ENCODE results near the gene ELP1.
"Not testable (repeated sequence)": the region's sequence is repeated elsewhere in the genome, so short reads cannot be mapped to it uniquely, and the experiment has no call there.

Gene ELP1

GRCh38 chr9:108842610-108843295, 91.2 kb downstream of the ELP1 start:
- Histone ChIP-seq H3K4me1 (ENCODE audit: control insufficient read depth, insufficient read depth, low read length) (no peaks in the 10 kb centered on the region), H3K9ac (ENCODE audit: low read length in 2 of 2) (no peak overlapping the region), H3K27ac (ENCODE audit: low read length) (no peak overlapping the region), H3K27me3 (ENCODE audit: control insufficient read depth in 1 of 2, insufficient read depth in 2 of 2, low read length in 2 of 2) (no peaks in the 10 kb centered on the region), H3K9me3 (ENCODE audit: control insufficient read depth in 2 of 2, low read length in 2 of 2) (no peaks in the 10 kb centered on the region), H3K36me3 (ENCODE audit: control insufficient read depth in 2 of 2, insufficient read depth in 2 of 2, low read length in 2 of 2) (no peaks in the 10 kb centered on the region), H3K4me3 (ENCODE audit: low read length in 2 of 2) (no peak overlapping the region)

- not testable (repeated sequence) for H3K9me3 ChIP-seq (ENCODE audit: control insufficient read depth in 2 of 2, low read length in 2 of 2); H3K27ac ChIP-seq (ENCODE audit: low read length); H3K4me3 ChIP-seq (ENCODE audit: low read length in 2 of 2); H3K9ac ChIP-seq (ENCODE audit: low read length in 2 of 2); H3K27me3 ChIP-seq (ENCODE audit: control insufficient read depth in 1 of 2, insufficient read depth in 2 of 2, low read length in 2 of 2); H3K4me1 ChIP-seq (ENCODE audit: control insufficient read depth, insufficient read depth, low read length); H3K36me3 ChIP-seq (ENCODE audit: control insufficient read depth in 2 of 2, insufficient read depth in 2 of 2, low read length in 2 of 2)
These were observed 94.4 kb downstream of the ELP1 start for GRCh38 chr9:108839561-108839960.

- no peak overlapping the region for H3K27ac ChIP-seq (ENCODE audit: low read length)
- H3K9ac ChIP-seq (ENCODE audit: low read length in 2 of 2): no peak overlapping the region
- no peaks in the 10 kb centered on the region for H3K4me1 ChIP-seq (ENCODE audit: control insufficient read depth, insufficient read depth, low read length)
- no peaks in the 10 kb centered on the region for H3K36me3 ChIP-seq (ENCODE audit: control insufficient read depth in 2 of 2, insufficient read depth in 2 of 2, low read length in 2 of 2)
- no peaks in the 10 kb centered on the region for H3K9me3 ChIP-seq (ENCODE audit: control insufficient read depth in 2 of 2, low read length in 2 of 2)
- H3K27me3 ChIP-seq (ENCODE audit: control insufficient read depth in 1 of 2, insufficient read depth in 2 of 2, low read length in 2 of 2): no peaks in the 10 kb centered on the region
- H3K4me3 ChIP-seq (ENCODE audit: low read length in 2 of 2): no peak overlapping the region
These were observed 95.9 kb downstream of the ELP1 start for GRCh38 chr9:108838017-108838416.

- no peak overlapping the region for H3K9ac ChIP-seq (ENCODE audit: low read length in 2 of 2)
- no peaks in the 10 kb centered on the region for H3K27me3 ChIP-seq (ENCODE audit: control insufficient read depth in 1 of 2, insufficient read depth in 2 of 2, low read length in 2 of 2)
- no peaks in the 10 kb centered on the region for H3K4me1 ChIP-seq (ENCODE audit: control insufficient read depth, insufficient read depth, low read length)
- H3K4me3 ChIP-seq (ENCODE audit: low read length in 2 of 2): no peak overlapping the region
- no peaks in the 10 kb centered on the region for H3K9me3 ChIP-seq (ENCODE audit: control insufficient read depth in 2 of 2, low read length in 2 of 2)
- H3K36me3 ChIP-seq (ENCODE audit: control insufficient read depth in 2 of 2, insufficient read depth in 2 of 2, low read length in 2 of 2): no peaks in the 10 kb centered on the region
- no peak overlapping the region for H3K27ac ChIP-seq (ENCODE audit: low read length)
These were observed 96.4 kb downstream of the ELP1 start for GRCh38 chr9:108837530-108837929.

GRCh38 chr9:108836781-108837180, 97.1 kb downstream of the ELP1 start:
- Histone ChIP-seq H3K9ac (ENCODE audit: low read length in 2 of 2) (no peak overlapping the region), H3K4me3 (ENCODE audit: low read length in 2 of 2) (no peak overlapping the region), H3K9me3 (ENCODE audit: control insufficient read depth in 2 of 2, low read length in 2 of 2) (no peaks in the 10 kb centered on the region), H3K4me1 (ENCODE audit: control insufficient read depth, insufficient read depth, low read length) (no peaks in the 10 kb centered on the region), H3K36me3 (ENCODE audit: control insufficient read depth in 2 of 2, insufficient read depth in 2 of 2, low read length in 2 of 2) (no peaks in the 10 kb centered on the region), H3K27ac (ENCODE audit: low read length) (no peak overlapping the region), H3K27me3 (ENCODE audit: control insufficient read depth in 1 of 2, insufficient read depth in 2 of 2, low read length in 2 of 2) (no peaks in the 10 kb centered on the region)

- no peaks in the 10 kb centered on the region for H3K9me3 ChIP-seq (ENCODE audit: control insufficient read depth in 2 of 2, low read length in 2 of 2)
- H3K9ac ChIP-seq (ENCODE audit: low read length in 2 of 2): no peak overlapping the region
- no peaks in the 10 kb centered on the region for H3K4me1 ChIP-seq (ENCODE audit: control insufficient read depth, insufficient read depth, low read length)
- no peaks in the 10 kb centered on the region for H3K27me3 ChIP-seq (ENCODE audit: control insufficient read depth in 1 of 2, insufficient read depth in 2 of 2, low read length in 2 of 2)
- no peaks in the 10 kb centered on the region for H3K36me3 ChIP-seq (ENCODE audit: control insufficient read depth in 2 of 2, insufficient read depth in 2 of 2, low read length in 2 of 2)
- H3K27ac ChIP-seq (ENCODE audit: low read length): no peak overlapping the region
- no peak overlapping the region for H3K4me3 ChIP-seq (ENCODE audit: low read length in 2 of 2)
These were observed 97.6 kb downstream of the ELP1 start for GRCh38 chr9:108836319-108836718.

- Histone ChIP-seq H3K4me1 (ENCODE audit: control insufficient read depth, insufficient read depth, low read length) (no peaks in the 10 kb centered on the region), H3K27me3 (ENCODE audit: control insufficient read depth in 1 of 2, insufficient read depth in 2 of 2, low read length in 2 of 2) (no peaks in the 10 kb centered on the region), H3K36me3 (ENCODE audit: control insufficient read depth in 2 of 2, insufficient read depth in 2 of 2, low read length in 2 of 2) (no peaks in the 10 kb centered on the region), H3K9ac (ENCODE audit: low read length in 2 of 2) (no peak overlapping the region), H3K9me3 (ENCODE audit: control insufficient read depth in 2 of 2, low read length in 2 of 2) (no peaks in the 10 kb centered on the region), H3K27ac (ENCODE audit: low read length) (no peak overlapping the region), H3K4me3 (ENCODE audit: low read length in 2 of 2) (no peak overlapping the region)
These were observed 98.1 kb downstream of the ELP1 start for GRCh38 chr9:108835831-108836230.

GRCh38 chr9:108834959-108835665, 98.8 kb downstream of the ELP1 start:
- Histone ChIP-seq H3K27ac (ENCODE audit: low read length) (no peak overlapping the region), H3K9me3 (ENCODE audit: control insufficient read depth in 2 of 2, low read length in 2 of 2) (no peaks in the 10 kb centered on the region), H3K27me3 (ENCODE audit: control insufficient read depth in 1 of 2, insufficient read depth in 2 of 2, low read length in 2 of 2) (no peaks in the 10 kb centered on the region), H3K4me1 (ENCODE audit: control insufficient read depth, insufficient read depth, low read length) (no peaks in the 10 kb centered on the region), H3K4me3 (ENCODE audit: low read length in 2 of 2) (no peak overlapping the region), H3K9ac (ENCODE audit: low read length in 2 of 2) (no peak overlapping the region), H3K36me3 (ENCODE audit: control insufficient read depth in 2 of 2, insufficient read depth in 2 of 2, low read length in 2 of 2) (no peaks in the 10 kb centered on the region)

- Histone ChIP-seq H3K4me3 (ENCODE audit: low read length in 2 of 2) (no peak overlapping the region), H3K27me3 (ENCODE audit: control insufficient read depth in 1 of 2, insufficient read depth in 2 of 2, low read length in 2 of 2) (no peaks in the 10 kb centered on the region), H3K9me3 (ENCODE audit: control insufficient read depth in 2 of 2, low read length in 2 of 2) (no peaks in the 10 kb centered on the region), H3K36me3 (ENCODE audit: control insufficient read depth in 2 of 2, insufficient read depth in 2 of 2, low read length in 2 of 2) (no peaks in the 10 kb centered on the region), H3K27ac (ENCODE audit: low read length) (no peak overlapping the region), H3K4me1 (ENCODE audit: control insufficient read depth, insufficient read depth, low read length) (no peaks in the 10 kb centered on the region), H3K9ac (ENCODE audit: low read length in 2 of 2) (no peak overlapping the region)
These were observed 101.8 kb downstream of the ELP1 start for GRCh38 chr9:108832179-108832500.

- H3K9me3 ChIP-seq (ENCODE audit: control insufficient read depth in 2 of 2, low read length in 2 of 2): no peaks in the 10 kb centered on the region
- H3K9ac ChIP-seq (ENCODE audit: low read length in 2 of 2): no peak overlapping the region
- H3K27me3 ChIP-seq (ENCODE audit: control insufficient read depth in 1 of 2, insufficient read depth in 2 of 2, low read length in 2 of 2): no peaks in the 10 kb centered on the region
- H3K4me3 ChIP-seq (ENCODE audit: low read length in 2 of 2): no peak overlapping the region
- no peaks in the 10 kb centered on the region for H3K36me3 ChIP-seq (ENCODE audit: control insufficient read depth in 2 of 2, insufficient read depth in 2 of 2, low read length in 2 of 2)
- no peak overlapping the region for H3K27ac ChIP-seq (ENCODE audit: low read length)
- H3K4me1 ChIP-seq (ENCODE audit: control insufficient read depth, insufficient read depth, low read length): no peaks in the 10 kb centered on the region
These were observed 102.3 kb downstream of the ELP1 start for GRCh38 chr9:108831496-108832178.

GRCh38 chr9:108830272-108830671, 103.7 kb downstream of the ELP1 start:
- Histone ChIP-seq H3K9me3 (ENCODE audit: control insufficient read depth in 2 of 2, low read length in 2 of 2) (no peaks in the 10 kb centered on the region), H3K27me3 (ENCODE audit: control insufficient read depth in 1 of 2, insufficient read depth in 2 of 2, low read length in 2 of 2) (no peaks in the 10 kb centered on the region)

More at GRCh38 chr9:108830272-108830671, 103.7 kb downstream of the ELP1 start:
- H3K9ac ChIP-seq (ENCODE audit: low read length in 2 of 2): no peak overlapping the region
- H3K27ac ChIP-seq (ENCODE audit: low read length): no peak overlapping the region
- H3K4me1 ChIP-seq (ENCODE audit: control insufficient read depth, insufficient read depth, low read length): no peaks in the 10 kb centered on the region
- H3K4me3 ChIP-seq (ENCODE audit: low read length in 2 of 2): no peak overlapping the region
- H3K36me3 ChIP-seq (ENCODE audit: control insufficient read depth in 2 of 2, insufficient read depth in 2 of 2, low read length in 2 of 2): no peaks in the 10 kb centered on the region

Measured in stomach smooth muscle (tissue), 2 donors.